T-cell (primary cell): ENCODE results near the gene CLDN25. TPM values are rescaled to one million over a fixed set of nuclear protein-coding genes. Genes with fewer than 3 reads are reported as not detected.

ENCODE experiments used
- ATAC-seq, 4 experiments: fragments of 200-7000 bp in 3 of 4; fragments of 150-1000 bp in 1 of 4; cut with Tn5 transposase; replicated peaks in 1 of 4; 1 replicate in 3 of 4; 2 replicates in 1 of 4; pipeline ENCODE4 v1.10.0; 2021; ENCODE audit warnings: moderate library complexity in 3 of 4, mild to moderate bottlenecking in 2 of 4, moderate number of reproducible peaks in 1 of 4
- CTCF ChIA-PET, 2 donors: fragments of 300-600 bp; sonication (Branson Sonifier 250); formaldehyde crosslinking; loops; one replicate each; lab custom pipeline; 2022; ENCODE audit warnings: antibody characterized with exemption in 2 of 2; lab: Charles Lee
- POLR2A ChIA-PET, 2 donors: fragments of 300-600 bp; sonication (Branson Sonifier 250); formaldehyde crosslinking; loops; one replicate each; lab custom pipeline; 2022; ENCODE audit warnings: antibody characterized with exemption in 2 of 2; lab: Charles Lee
- DNase-seq, 35 experiments: peaks; one replicate each; pipeline versions ENCODE4 v3.0.0 to v3.0.0-alpha.2; 2013 to 2023
- H3K27ac ChIP-seq: one replicate; pipeline ENCODE4 v1.5.1; 2013; ENCODE audit warnings: low read length
- H3K27me3 ChIP-seq, 2 experiments: replicated peaks in 1 of 2; 1 replicate in 1 of 2; 2 replicates in 1 of 2; pipeline versions ENCODE4 v1.6.1 to v1.7.0; 2013; ENCODE audit warnings: low read length in 1 of 2, mixed read lengths in 1 of 2; ENCODE audit not compliant: control insufficient read depth in 2 of 2, insufficient read depth in 2 of 2; ENCODE audit errors: extremely low read depth in 1 of 2
- H3K36me3 ChIP-seq, 2 donors: 1 replicate in 1 of 2; 2 replicates in 1 of 2; pipeline versions ENCODE4 v1.6.1 to v1.7.0; 2013; ENCODE audit warnings: low read length in 1 of 2; ENCODE audit not compliant: control insufficient read depth in 2 of 2, insufficient read depth in 1 of 2; ENCODE audit errors: extremely low read depth in 1 of 2
- H3K4me1 ChIP-seq, 2 experiments: 1 replicate in 1 of 2; 2 replicates in 1 of 2; pipeline versions ENCODE4 v1.6.1 to v1.7.0; 2013; ENCODE audit warnings: low read length in 2 of 2, mixed read lengths in 1 of 2; ENCODE audit not compliant: insufficient read depth in 2 of 2, control insufficient read depth in 1 of 2; ENCODE audit errors: extremely low read depth in 1 of 2
- H3K4me3 ChIP-seq, 2 donors: 1 replicate in 1 of 2; 2 replicates in 1 of 2; pipeline versions ENCODE4 v1.5.1 to v1.7.0; 2013; ENCODE audit warnings: mild to moderate bottlenecking in 2 of 2, low read length in 1 of 2, moderate library complexity in 1 of 2; ENCODE audit not compliant: control insufficient read depth in 1 of 2; ENCODE audit errors: extremely low read depth in 1 of 2
- H3K9me3 ChIP-seq: 2 replicates; pipeline ENCODE4 v1.7.0; 2013
- H3K27ac Mint-ChIP-seq, 2 donors: one replicate each; pipeline ENCODE4 v1.8.0; 2020 to 2021; ENCODE audit warnings: mild to moderate bottlenecking in 2 of 2, mixed read lengths in 2 of 2
- H3K27me3 Mint-ChIP-seq, 2 donors: one replicate each; pipeline ENCODE4 v1.8.0; 2021 to 2022; ENCODE audit warnings: mixed read lengths in 2 of 2
- H3K36me3 Mint-ChIP-seq: one replicate; pipeline ENCODE4 v1.8.0; 2021; ENCODE audit warnings: mixed read lengths
- H3K4me1 Mint-ChIP-seq, 3 donors: one replicate each; pipeline ENCODE4 v1.8.0; 2020 to 2022; ENCODE audit warnings: mixed read lengths in 3 of 3, mild to moderate bottlenecking in 1 of 3
- H3K4me3 Mint-ChIP-seq, 3 donors: one replicate each; pipeline ENCODE4 v1.8.0; 2020 to 2022; ENCODE audit warnings: mild to moderate bottlenecking in 3 of 3, mixed read lengths in 3 of 3, moderate library complexity in 3 of 3
- H3K9me3 Mint-ChIP-seq, 3 donors: one replicate each; pipeline ENCODE4 v1.8.0; 2020 to 2022; ENCODE audit warnings: mixed read lengths in 3 of 3
- whole genome bisulfite sequencing: methylation state at CpG from one replicate; pipeline ENCODE4 v1.1.5; 2013; ENCODE audit warnings: missing lambda C conversion rate; ENCODE audit not compliant: insufficient coverage; 5-methylcytosine and 5-hydroxymethylcytosine counted together
- total RNA-seq, 35 experiments: library from RNA in 6 of 35; stranded (reverse) in 6 of 35; fragments of 120-200 nt in 1 of 35; gene quantifications; one replicate each; pipeline versions ENCODE4 v1.2.1 to v1.2.4 and lab custom pipeline; 2013 to 2026

CLDN25 gene
- total RNA-seq, 5 donors from 2014 or later (not counting 1 experiment from before 2014, with no cell fraction given): not detected

DNA sequence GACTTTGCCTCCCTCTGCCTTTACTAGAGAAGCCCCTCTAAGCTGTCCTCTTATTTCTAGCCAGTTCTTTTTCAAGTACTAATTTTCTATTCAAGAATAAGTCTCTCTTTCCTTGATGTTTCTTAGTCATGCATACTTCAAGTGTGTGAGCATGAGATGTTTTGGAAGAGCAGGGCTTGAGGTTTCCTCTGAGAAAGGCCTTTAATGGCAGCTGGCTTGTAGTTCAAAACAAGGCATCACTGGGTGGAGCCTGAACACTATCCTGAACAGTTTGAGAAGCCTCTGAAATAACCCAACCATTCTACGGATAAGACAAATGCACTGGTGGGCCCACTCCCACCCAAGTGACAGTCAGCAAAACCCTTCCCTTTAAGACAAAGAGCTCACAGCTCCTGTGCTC lies 37.6 kb downstream of the CLDN25 start:
- H3K36me3 ChIP-seq: peaks cover 0 to 35% of the 10 kb centered on the region in 2 donors
- no peak overlapping the region for H3K4me3 ChIP-seq
- H3K36me3 Mint-ChIP-seq: peaks cover 52% of the 10 kb centered on the region
- no peaks in the 10 kb centered on the region for H3K27me3 ChIP-seq
- 100% methylated on average over 1 of the region's 1 CpG for WGBS
- POLR2A ChIA-PET: no interaction called here
- no peak overlapping the region for H3K27ac Mint-ChIP-seq
- no peak for ATAC-seq
- no peak overlapping the region for H3K4me3 Mint-ChIP-seq
- H3K4me1 ChIP-seq: no peaks in the 10 kb centered on the region
- H3K9me3 ChIP-seq: no peaks in the 10 kb centered on the region
- H3K9me3 Mint-ChIP-seq: no peaks in the 10 kb centered on the region
- DNase-seq: no peak
- H3K4me1 Mint-ChIP-seq: no peaks in the 10 kb centered on the region
- H3K27ac ChIP-seq: no peak overlapping the region
- CTCF ChIA-PET: interaction anchor here in 1 of 2 donors (0.5 kb wide), 1 partner anchor 11 kb away, joined by 3 read pairs; no protein-coding TSS in a partner anchor
- H3K27me3 Mint-ChIP-seq: no peaks in the 10 kb centered on the region

GRCh38 chr11:113817626-113818025 lies 38.0 kb downstream of the CLDN25 start:
- H3K4me1 ChIP-seq: no peaks in the 10 kb centered on the region
- no peak for ATAC-seq
- H3K27ac ChIP-seq: no peak overlapping the region
- no peak for DNase-seq
- H3K4me3 ChIP-seq: no peak overlapping the region
- CTCF ChIA-PET: interaction anchor here in 1 of 2 donors (0.6 kb wide), 1 partner anchor 43 kb away, joined by 5 read pairs; no protein-coding TSS in a partner anchor
- POLR2A ChIA-PET: no interaction called here
- no peaks in the 10 kb centered on the region for H3K27me3 Mint-ChIP-seq
- H3K9me3 Mint-ChIP-seq: no peaks in the 10 kb centered on the region
- no peaks in the 10 kb centered on the region for H3K9me3 ChIP-seq
- H3K4me1 Mint-ChIP-seq: no peaks in the 10 kb centered on the region
- peaks cover 0 to 38% of the 10 kb centered on the region in 2 donors for H3K36me3 ChIP-seq
- no peaks in the 10 kb centered on the region for H3K27me3 ChIP-seq
- H3K4me3 Mint-ChIP-seq: no peak overlapping the region
- WGBS: no CpG with 5 or more reads among the region's 6 CpGs
- peaks cover 50% of the 10 kb centered on the region for H3K36me3 Mint-ChIP-seq
- H3K27ac Mint-ChIP-seq: no peak overlapping the region

DNA sequence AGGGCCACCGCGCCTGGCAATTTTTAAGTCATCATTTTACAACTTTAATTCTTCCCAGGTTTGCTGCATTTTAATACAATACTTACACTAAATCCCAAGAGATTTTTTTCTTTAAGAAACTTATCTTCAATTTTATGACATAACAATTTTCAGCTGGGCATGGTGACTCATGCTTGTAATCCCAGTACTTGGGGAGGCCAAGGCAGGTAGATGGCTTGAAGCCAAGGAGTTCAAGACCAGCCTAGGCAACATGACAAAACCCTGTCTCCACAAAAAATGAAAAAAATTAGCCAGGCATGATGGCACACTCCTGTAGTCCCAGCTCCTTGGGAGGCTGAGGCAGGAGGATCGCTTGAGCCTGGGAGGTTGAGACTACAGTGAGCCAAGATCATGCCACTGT lies 38.8 kb downstream of the CLDN25 start:
- CTCF ChIA-PET: no interaction called here
- WGBS: 100% methylated on average over 1 of the region's 3 CpGs
- Histone ChIP-seq H3K27ac (no peak overlapping the region), H3K4me1 (no peaks in the 10 kb centered on the region), H3K36me3 (peaks cover 0 to 43% of the 10 kb centered on the region in 2 donors), H3K27me3 (no peaks in the 10 kb centered on the region), H3K9me3 (no peaks in the 10 kb centered on the region), H3K4me3 (no peak overlapping the region)
- DNase-seq (no peak), ATAC-seq (no peak)
- H3K4me3 Mint-ChIP-seq: no peak overlapping the region
- H3K9me3 Mint-ChIP-seq: no peaks in the 10 kb centered on the region
- POLR2A ChIA-PET: no interaction called here
- H3K36me3 Mint-ChIP-seq: peaks cover 52% of the 10 kb centered on the region
- no peaks in the 10 kb centered on the region for H3K27me3 Mint-ChIP-seq
- H3K27ac Mint-ChIP-seq: no peak overlapping the region
- H3K4me1 Mint-ChIP-seq: no peaks in the 10 kb centered on the region

DNA sequence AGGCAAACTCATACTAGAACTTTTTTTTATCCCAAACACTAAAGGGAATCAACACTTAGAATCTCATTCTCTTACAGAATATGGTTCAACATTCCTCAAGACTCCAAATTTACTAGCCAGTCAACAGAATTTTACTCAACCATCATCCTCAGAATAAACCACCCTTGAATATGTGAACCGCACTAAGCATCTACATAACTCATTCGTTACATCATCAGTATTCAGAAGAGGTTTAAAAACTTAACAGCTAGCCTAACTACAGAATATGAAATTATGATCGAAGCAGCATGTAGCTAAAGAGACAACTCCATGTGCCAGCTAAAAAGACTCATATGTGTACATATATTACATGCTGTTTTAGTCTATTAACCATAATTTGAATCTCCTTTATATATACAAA lies 47.9 kb downstream of the CLDN25 start:
- ATAC-seq (no peak), DNase-seq (no peak)
- Histone ChIP-seq H3K27ac (no peak overlapping the region), H3K4me3 (no peak overlapping the region), H3K36me3 (peaks cover 6 to 31% of the 10 kb centered on the region in 2 donors), H3K4me1 (no peaks in the 10 kb centered on the region), H3K9me3 (no peaks in the 10 kb centered on the region), H3K27me3 (no peaks in the 10 kb centered on the region)
- Mint-ChIP-seq H3K27ac (no peak overlapping the region), H3K27me3 (no peaks in the 10 kb centered on the region), H3K4me3 (no peak overlapping the region), H3K4me1 (peaks cover 0 to 5% (median 0%) of the 10 kb centered on the region in 3 donors), H3K9me3 (no peaks in the 10 kb centered on the region), H3K36me3 (peaks cover 45% of the 10 kb centered on the region)
- POLR2A ChIA-PET: no interaction called here
- WGBS: no CpG with 5 or more reads among the region's 3 CpGs
- CTCF ChIA-PET: no interaction called here

GRCh38 chr11:113828191-113828590 lies 48.6 kb downstream of the CLDN25 start:
- CTCF ChIA-PET: no interaction called here
- Histone ChIP-seq H3K9me3 (no peaks in the 10 kb centered on the region), H3K4me3 (no peak overlapping the region), H3K27ac (no peak overlapping the region), H3K36me3 (peaks cover 6 to 27% of the 10 kb centered on the region in 2 donors), H3K4me1 (no peaks in the 10 kb centered on the region), H3K27me3 (no peaks in the 10 kb centered on the region)
- H3K36me3 Mint-ChIP-seq: peaks cover 41% of the 10 kb centered on the region
- H3K4me1 Mint-ChIP-seq: peaks cover 0 to 5% (median 0%) of the 10 kb centered on the region in 3 donors
- DNase-seq: no peak
- H3K27ac Mint-ChIP-seq: no peak overlapping the region
- POLR2A ChIA-PET: no interaction called here
- no peak for ATAC-seq
- H3K4me3 Mint-ChIP-seq: no peak overlapping the region
- H3K9me3 Mint-ChIP-seq: no peaks in the 10 kb centered on the region
- no CpG with 5 or more reads among the region's 1 CpG for WGBS
- H3K27me3 Mint-ChIP-seq: no peaks in the 10 kb centered on the region

- Histone ChIP-seq H3K27ac (no peak overlapping the region), H3K4me1 (no peaks in the 10 kb centered on the region), H3K27me3 (no peaks in the 10 kb centered on the region), H3K36me3 (peaks cover 0 to 31% of the 10 kb centered on the region in 2 donors), H3K9me3 (no peaks in the 10 kb centered on the region), H3K4me3 (no peak overlapping the region)
- H3K27me3 Mint-ChIP-seq: no peaks in the 10 kb centered on the region
- DNase-seq: no peak
- H3K4me3 Mint-ChIP-seq: no peak overlapping the region
- ChIA-PET POLR2A (no interaction called here), CTCF (no interaction called here)
- whole genome bisulfite sequencing: 100% methylated on average over 1 of the region's 2 CpGs
- peaks cover 40% of the 10 kb centered on the region for H3K36me3 Mint-ChIP-seq
- no peak for ATAC-seq
- no peaks in the 10 kb centered on the region for H3K9me3 Mint-ChIP-seq
- peaks cover 0 to 5% (median 0%) of the 10 kb centered on the region in 3 donors for H3K4me1 Mint-ChIP-seq
- no peak overlapping the region for H3K27ac Mint-ChIP-seq
These were observed 50.2 kb downstream of the CLDN25 start for GRCh38 chr11:113829751-113830150.
